ENCODE results near the gene BATF3.
"Not testable (repeated sequence)": the region's sequence is repeated elsewhere in the genome, so short reads cannot be mapped to it uniquely, and the experiment has no call there.

- TF ChIP-seq CTCF (conservative IDR thresholded peaks at IDR 0.05; ENCODE audit: low read length); EZH2phosphoT487 (IDR thresholded peaks at IDR 0.05; ENCODE audit: borderline replicate concordance): not testable (repeated sequence)
These were observed 60.1 kb downstream of the BATF3 start for GRCh38 chr1:212639524-212639923.
